HG02798 (cell line): ENCODE data around the gene ADAM22.
"Not testable (repeated sequence)": the region's sequence is repeated elsewhere in the genome, so short reads cannot be mapped to it uniquely, and the experiment has no call there.

ENCODE experiments used
- ATAC-seq: cut with Tn5 transposase; IDR thresholded peaks from one replicate; pipeline ENCODE4 v1.9.1; 2021; ENCODE audit warnings: mild to moderate bottlenecking; ENCODE audit not compliant: unreplicated experiment, poor library complexity

The ADAM22 gene

GRCh38 chr7:88150033-88150432, 216.0 kb downstream of the ADAM22 start:
- no peak for ATAC-seq

GRCh38 chr7:88151119-88151790, 217.2 kb downstream of the ADAM22 start:
- no peak for ATAC-seq

GRCh38 chr7:88153378-88153777, 219.3 kb downstream of the ADAM22 start:
- ATAC-seq: no peak

- no peak for ATAC-seq
These were observed 221.7 kb downstream of the ADAM22 start for GRCh38 chr7:88155756-88156155.

GRCh38 chr7:88156356-88156755, 222.3 kb downstream of the ADAM22 start:
- ATAC-seq: no peak

GRCh38 chr7:88159741-88160140, 225.7 kb downstream of the ADAM22 start:
- not testable (repeated sequence) for ATAC-seq

- no peak for ATAC-seq
These were observed 231.6 kb downstream of the ADAM22 start for GRCh38 chr7:88165697-88166096.

DNA sequence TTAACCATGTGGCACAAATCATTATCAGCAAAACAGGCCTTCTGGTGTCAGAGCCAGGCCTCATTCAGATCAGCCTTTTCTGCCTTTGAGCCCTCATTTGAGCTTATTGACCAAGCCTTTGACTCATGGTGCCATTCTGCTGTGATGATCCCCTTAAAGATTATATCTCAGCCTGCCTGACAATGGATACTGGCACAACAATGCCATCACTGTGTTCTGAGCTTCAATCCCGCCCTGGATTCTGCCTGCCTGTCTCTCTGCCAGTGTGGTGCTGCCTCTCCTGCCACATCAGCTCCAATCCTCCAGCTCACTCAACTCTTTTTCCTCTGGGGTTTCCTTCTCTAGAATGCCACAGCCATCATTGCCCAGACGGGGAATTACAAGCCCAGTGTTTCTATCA, 233.2 kb downstream of the ADAM22 start:
- no peak for ATAC-seq

- no peak for ATAC-seq
These were observed 233.7 kb downstream of the ADAM22 start for GRCh38 chr7:88167721-88168120.

DNA sequence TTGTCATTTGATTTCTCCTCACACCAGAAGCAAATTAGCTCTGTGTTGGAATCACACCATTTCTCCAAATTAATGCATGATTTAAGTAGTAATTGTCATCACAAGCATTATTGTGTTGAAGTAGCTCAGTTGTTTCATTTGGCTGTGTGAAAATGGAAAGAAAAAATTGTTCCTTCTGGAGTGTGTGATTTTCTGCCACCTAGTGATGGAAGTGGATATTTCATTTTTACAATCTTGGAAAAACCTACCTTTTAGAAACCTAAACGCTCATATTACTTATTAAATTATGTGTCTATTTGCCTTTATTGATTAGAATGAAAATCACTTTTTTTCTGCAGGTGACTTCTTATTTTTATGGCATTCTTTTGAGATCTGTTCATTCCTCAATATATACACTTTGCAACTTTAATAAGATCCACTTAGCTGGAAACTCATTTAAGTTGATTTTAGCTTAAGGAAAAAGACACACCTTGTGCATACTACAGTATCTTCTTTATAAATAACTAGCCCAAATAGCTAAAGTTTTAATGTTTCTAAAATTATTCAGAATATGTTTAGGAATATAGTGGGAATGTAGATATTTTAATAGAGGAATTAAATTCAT, 235.8 kb downstream of the ADAM22 start:
- ATAC-seq: peak; percentile 59

GRCh38 chr7:88172842-88173241, 238.8 kb downstream of the ADAM22 start:
- no peak for ATAC-seq

GRCh38 chr7:88176190-88176589, 242.1 kb downstream of the ADAM22 start:
- ATAC-seq: no peak

DNA sequence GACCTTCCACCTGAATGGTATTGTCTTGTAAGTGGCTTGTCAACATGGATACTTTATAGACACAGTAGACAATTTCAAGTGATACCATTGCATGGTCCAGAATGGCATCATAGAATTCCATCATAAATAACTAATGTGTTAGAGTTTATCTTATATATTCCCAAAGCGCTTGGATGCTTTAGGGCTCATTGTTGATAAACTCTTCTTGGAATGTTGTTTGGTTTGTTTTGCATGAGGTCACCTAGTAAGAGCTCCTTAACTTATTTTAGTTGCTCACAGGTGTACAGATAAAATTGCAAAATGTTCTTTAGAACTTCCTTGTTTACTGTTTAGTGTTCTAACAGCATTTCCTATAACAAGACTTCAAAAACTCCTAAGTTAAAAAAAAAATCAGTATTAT, 249.0 kb downstream of the ADAM22 start:
- ATAC-seq: no peak

DNA sequence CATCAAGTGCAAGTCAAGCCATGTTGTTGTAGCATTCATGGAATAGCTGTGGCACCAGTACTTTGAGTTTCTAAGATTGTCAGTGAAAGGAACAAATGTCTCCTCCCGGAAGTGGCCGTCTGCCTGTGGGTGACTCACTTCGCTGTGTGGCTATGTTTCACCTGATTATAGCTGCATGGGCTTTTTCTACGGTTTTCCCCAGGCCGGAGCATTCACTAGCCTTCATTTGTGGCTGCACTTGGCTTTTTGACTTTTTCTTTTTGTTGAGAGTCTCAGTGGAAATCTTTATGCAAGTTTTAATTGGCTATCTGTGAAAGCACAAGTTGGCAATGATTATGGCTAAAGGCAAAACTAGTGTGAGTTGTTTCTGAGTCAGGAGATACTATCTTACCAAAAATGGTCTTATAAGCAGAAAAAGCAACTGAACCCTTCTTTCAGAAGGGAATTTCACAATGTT, 250.8 kb downstream of the ADAM22 start:
- peak; percentile 97 for ATAC-seq

DNA sequence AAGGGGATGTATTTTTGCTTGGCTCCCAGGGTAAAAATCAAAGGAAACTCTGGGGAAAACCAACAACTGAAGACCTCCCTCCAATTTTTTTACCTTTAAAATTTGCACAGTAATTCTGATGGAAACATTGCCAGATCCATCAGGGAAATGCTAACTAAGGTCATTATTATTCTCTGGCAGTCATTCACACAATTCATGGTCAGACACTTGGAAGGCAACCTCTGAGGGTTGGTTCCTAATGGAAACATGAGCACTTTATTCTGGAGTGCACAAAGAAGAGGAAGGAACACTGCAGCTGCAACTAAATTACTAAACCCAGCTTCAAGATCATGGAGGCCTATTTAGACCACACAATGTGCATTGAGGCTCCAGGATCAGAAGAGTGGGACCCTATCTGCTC, 251.6 kb downstream of the ADAM22 start:
- ATAC-seq: no peak

DNA sequence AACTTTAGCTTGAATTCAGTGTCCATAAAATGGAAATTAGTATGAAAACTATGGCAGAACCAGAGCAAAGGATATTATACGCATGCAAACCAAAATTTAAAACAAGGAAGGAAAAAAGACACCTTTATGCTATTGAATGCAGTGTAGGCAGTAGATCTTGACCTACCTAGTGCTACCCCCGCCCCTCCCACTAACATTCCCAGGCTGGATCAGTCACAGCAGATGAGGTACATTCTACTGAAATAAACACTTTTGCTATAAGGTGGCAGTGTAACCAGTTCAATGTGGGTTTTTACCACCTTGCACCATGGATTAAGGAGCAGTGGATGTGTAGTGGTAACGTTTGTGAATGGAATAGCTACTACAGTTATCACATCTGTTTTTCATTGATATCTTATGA, 257.9 kb downstream of the ADAM22 start:
- no peak for ATAC-seq

DNA sequence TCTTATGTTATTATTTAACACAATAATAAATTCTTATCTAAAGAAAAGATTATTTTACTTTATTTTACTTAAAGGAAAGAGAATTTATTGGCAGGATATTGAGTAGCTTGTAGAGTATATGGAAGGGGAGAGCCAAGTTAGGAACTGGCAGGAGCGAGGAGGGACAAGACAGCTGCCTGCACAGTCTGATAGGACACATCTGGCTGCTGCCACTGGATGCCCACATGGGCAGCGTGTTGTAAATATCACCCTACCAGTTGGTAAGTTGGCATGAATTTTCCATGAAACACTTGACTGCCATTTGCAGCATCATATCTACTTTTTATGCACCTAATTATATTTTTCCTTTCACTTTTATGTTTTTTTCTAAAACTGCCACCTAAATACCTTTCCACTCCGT, 266.2 kb downstream of the ADAM22 start:
- no peak for ATAC-seq

DNA sequence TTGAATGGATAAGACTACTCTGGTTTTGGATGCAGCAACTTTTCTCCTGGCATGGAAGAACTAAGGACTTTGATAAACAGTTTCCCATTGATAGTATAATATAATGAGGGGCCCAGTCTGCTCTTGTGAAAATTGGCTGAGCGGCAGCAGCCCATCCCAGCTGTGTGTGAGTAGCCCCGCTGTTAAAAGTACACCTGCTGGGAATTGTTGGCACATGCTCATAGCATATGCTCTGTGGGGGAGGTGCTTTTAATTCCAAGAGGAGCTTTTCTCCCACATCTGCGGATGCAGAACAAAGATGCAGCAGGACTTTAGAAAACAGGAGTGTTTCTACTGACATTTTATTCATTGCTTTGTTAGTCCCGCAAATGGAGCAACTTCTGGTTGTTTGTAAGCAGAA, 266.7 kb downstream of the ADAM22 start:
- no peak for ATAC-seq

DNA sequence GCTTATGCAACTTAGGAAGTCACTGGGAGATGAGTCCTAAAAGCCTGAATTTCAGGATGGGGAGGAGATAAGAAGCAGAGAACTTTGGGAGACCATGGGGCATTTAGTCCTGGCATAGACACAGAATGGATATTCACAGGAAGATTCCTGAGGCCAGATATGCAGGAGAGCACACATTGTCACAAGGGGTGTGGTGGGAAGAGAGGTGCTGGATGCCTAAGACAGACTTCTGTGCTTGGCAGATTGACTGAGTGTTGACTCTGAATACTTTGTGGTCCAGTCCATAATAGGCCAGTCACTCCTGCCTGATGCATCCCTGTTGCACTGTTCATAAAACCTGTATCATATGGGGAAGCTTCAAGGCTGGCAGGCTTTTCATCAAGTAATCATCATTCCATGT, 267.3 kb downstream of the ADAM22 start:
- ATAC-seq: no peak

DNA sequence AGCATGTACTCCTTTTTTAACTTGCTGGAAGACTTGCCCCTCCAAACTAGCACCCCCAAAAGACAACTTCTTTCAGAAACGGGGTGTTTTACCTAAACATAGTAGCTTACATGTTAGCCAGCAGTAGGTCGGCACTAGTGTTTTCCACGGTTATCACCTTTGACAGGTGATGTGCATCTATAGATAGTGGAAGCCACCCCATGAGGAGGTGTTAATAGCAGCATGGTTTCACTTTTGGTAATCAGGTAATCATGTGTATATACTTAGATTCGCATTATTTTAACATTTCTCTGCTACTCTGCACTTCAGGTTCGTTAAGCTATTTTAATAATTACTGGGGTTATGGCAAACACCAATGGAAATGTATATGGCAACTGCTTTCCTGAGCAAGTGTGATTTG, 268.2 kb downstream of the ADAM22 start:
- peak; percentile 57 for ATAC-seq

GRCh38 chr7:88202799-88203198, 268.7 kb downstream of the ADAM22 start:
- no peak for ATAC-seq

DNA sequence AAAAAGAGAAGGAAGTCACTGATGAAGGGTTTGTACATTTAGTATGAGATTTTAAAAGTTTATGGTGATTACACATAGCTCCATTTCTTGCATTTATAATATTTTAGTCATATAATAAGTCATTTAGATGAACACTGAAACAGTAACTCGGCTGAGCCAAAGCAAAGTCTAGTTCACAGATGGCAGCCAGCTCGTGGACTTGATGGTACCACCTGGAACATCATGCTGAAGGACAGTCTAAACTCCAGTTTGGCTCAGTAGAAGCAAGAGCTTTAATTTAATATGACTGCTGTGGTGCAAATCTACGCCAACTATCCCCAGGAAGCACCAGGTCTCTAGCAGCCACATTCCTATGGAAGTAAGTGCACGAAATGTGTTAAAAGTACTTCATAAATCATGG, 269.4 kb downstream of the ADAM22 start:
- no peak for ATAC-seq
